OCI-LY1 (cell line): ENCODE data around the gene EI24.

Experiments
- EZH2 ChIP-seq: fragments of 200-600 bp; sonication (generic), shearing (Covaris generic); IDR thresholded peaks from 2 replicates; pipeline ENCODE4 v1.8.0; 2017; ENCODE audit warnings: borderline replicate concordance, mixed run types, mild to moderate bottlenecking, antibody characterized with exemption, low read length, moderate library complexity, mixed read lengths
- TF ChIP-seq, protein P1 (sequence below): fragments of 200-600 bp; sonication (generic), shearing (Covaris generic); IDR thresholded peaks from 2 replicates; pipeline ENCODE4 v1.5.1; 2017; ENCODE audit warnings: mild to moderate bottlenecking, antibody characterized with exemption, low read length, moderate library complexity, mixed read lengths

DNA sequence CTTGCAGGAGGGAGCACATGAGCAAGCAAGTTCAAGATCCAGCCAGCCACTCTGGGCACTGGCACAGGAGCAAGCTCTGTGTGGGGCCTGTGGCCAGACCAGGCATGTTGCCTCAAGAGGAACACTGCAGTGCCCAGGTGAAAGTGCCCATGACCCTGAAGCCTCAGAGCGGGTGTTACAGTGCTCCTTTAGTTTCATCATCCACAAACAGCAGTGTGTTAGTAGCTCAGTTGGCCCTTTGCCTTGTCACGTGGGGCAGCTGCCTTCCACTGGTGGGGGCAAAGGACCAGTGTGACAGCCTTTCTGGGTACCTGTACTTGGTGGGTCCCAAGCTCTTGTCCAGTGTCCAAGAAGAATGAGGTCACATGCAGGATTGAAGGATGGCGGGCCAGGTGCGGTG lies 3.0 kb upstream of the EI24 start:
- TF ChIP-seq, protein P1, sequence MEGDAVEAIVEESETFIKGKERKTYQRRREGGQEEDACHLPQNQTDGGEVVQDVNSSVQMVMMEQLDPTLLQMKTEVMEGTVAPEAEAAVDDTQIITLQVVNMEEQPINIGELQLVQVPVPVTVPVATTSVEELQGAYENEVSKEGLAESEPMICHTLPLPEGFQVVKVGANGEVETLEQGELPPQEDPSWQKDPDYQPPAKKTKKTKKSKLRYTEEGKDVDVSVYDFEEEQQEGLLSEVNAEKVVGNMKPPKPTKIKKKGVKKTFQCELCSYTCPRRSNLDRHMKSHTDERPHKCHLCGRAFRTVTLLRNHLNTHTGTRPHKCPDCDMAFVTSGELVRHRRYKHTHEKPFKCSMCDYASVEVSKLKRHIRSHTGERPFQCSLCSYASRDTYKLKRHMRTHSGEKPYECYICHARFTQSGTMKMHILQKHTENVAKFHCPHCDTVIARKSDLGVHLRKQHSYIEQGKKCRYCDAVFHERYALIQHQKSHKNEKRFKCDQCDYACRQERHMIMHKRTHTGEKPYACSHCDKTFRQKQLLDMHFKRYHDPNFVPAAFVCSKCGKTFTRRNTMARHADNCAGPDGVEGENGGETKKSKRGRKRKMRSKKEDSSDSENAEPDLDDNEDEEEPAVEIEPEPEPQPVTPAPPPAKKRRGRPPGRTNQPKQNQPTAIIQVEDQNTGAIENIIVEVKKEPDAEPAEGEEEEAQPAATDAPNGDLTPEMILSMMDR, result no peak
- TF ChIP-seq EZH2, result no peak
